Brain microvascular endothelial cell (primary cell): ENCODE data around the gene ADNP.
A peak's percentile ranks its signal among the peaks of the same experiment; 100 is the strongest.

Experiments
- DNase-seq: peaks from one replicate; pipeline ENCODE4 v3.0.0-alpha.2; 2020
- H3K27ac ChIP-seq: fragments of 250-450 bp; sonication (Bioruptor Pico); 2 replicates; pipeline ENCODE4 v1.5.1; 2020; ENCODE audit warnings: mild to moderate bottlenecking, moderate library complexity
- H3K27me3 ChIP-seq: fragments of 250-450 bp; sonication (Bioruptor Pico); replicated peaks from 2 replicates; pipeline ENCODE4 v1.5.1; 2020; ENCODE audit warnings: mild to moderate bottlenecking
- H3K36me3 ChIP-seq: fragments of 250-450 bp; sonication (Bioruptor Pico); replicated peaks from 2 replicates; pipeline ENCODE4 v1.5.1; 2020; ENCODE audit warnings: mild to moderate bottlenecking
- H3K4me3 ChIP-seq: 2 replicates; pipeline ENCODE4 v1.5.1; 2011; ENCODE audit warnings: low read depth, mild to moderate bottlenecking, control low read depth, low read length, moderate library complexity
- CTCF ChIP-seq: IDR thresholded peaks from 2 replicates; pipeline ENCODE4 v1.5.1; 2011; ENCODE audit warnings: low read depth, mild to moderate bottlenecking, moderate library complexity, low read length, control low read depth, inconsistent platforms; ENCODE audit errors: missing control alignments
- in situ Hi-C: cut with HindIII; loops from 2 replicates; pipeline ENCODE4 v1.10.0; 2017; ENCODE audit warnings: low sequenced_read_pairs, low pct_ligation_motif_present

ADNP gene

GRCh38 chr20:50958615-50959542, 27.6 kb upstream of the ADNP start, which contains the start of gene MOCS3:
MOCS3 (plus strand) TSS chr20:50958818; CDS start chr20:50958843, 25 bp downstream.
- peaks cover 15% of the 10 kb centered on the region for H3K36me3 ChIP-seq
- DNase-seq: peak; percentile 79
- H3K4me3 ChIP-seq: peak within 1 kb of the TSS; percentile 98
- no peak for TF ChIP-seq CTCF
- in situ Hi-C loops: no loop called here
- no peaks in the 10 kb centered on the region for H3K27me3 ChIP-seq
- H3K27ac ChIP-seq: peak within 1 kb of the TSS; percentile 99

- H3K36me3 ChIP-seq: peaks cover 22% of the 10 kb centered on the region
- TF ChIP-seq CTCF: no peak
- no peaks in the 10 kb centered on the region for H3K27me3 ChIP-seq
- in situ Hi-C loops: no loop called here
- H3K4me3 ChIP-seq: peak within 1 kb of the TSS; percentile 98
- DNase-seq: peak; percentile 80
- peak within 1 kb of the TSS; percentile 99 for H3K27ac ChIP-seq
Observed at GRCh38 chr20:50957798-50958614, 26.8 kb upstream of the ADNP start, which contains the start of gene DPM1. DPM1 (minus strand) TSS chr20:50958532; CDS start chr20:50958523, 9 bp downstream.

GRCh38 chr20:50957276-50957675, 26.0 kb upstream of the ADNP start:
- in situ Hi-C loops: no loop called here
- peak overlapping the region; percentile 98 for H3K4me3 ChIP-seq
- no peaks in the 10 kb centered on the region for H3K27me3 ChIP-seq
- DNase-seq: no peak
- H3K27ac ChIP-seq: peak overlapping the region; percentile 99
- H3K36me3 ChIP-seq: peaks cover 22% of the 10 kb centered on the region
- no peak for TF ChIP-seq CTCF

- Histone ChIP-seq H3K27ac (no peak overlapping the region), H3K36me3 (peaks cover 28% of the 10 kb centered on the region)
Observed at GRCh38 chr20:50953821-50954220, 22.6 kb upstream of the ADNP start.

GRCh38 chr20:50953196-50953595, 22.0 kb upstream of the ADNP start:
- in situ Hi-C loops: no loop called here
- H3K27me3 ChIP-seq: no peaks in the 10 kb centered on the region
- no peak for TF ChIP-seq CTCF
- H3K4me3 ChIP-seq: no peak overlapping the region
- no peak overlapping the region for H3K27ac ChIP-seq
- peaks cover 28% of the 10 kb centered on the region for H3K36me3 ChIP-seq
- DNase-seq: no peak

More at GRCh38 chr20:50953821-50954220, 22.6 kb upstream of the ADNP start:
- no peak for DNase-seq
- Histone ChIP-seq H3K27me3 (no peaks in the 10 kb centered on the region), H3K4me3 (no peak overlapping the region)
- in situ Hi-C loops: no loop called here
- TF ChIP-seq CTCF: no peak
